Measurements from ENCODE around the gene SP140. TPM values are rescaled to one million over a fixed set of nuclear protein-coding genes. Genes with fewer than 3 reads are reported as not detected.

Gene SP140
- total RNA-seq, 1 experiment from 2014 or later = not detected

DNA sequence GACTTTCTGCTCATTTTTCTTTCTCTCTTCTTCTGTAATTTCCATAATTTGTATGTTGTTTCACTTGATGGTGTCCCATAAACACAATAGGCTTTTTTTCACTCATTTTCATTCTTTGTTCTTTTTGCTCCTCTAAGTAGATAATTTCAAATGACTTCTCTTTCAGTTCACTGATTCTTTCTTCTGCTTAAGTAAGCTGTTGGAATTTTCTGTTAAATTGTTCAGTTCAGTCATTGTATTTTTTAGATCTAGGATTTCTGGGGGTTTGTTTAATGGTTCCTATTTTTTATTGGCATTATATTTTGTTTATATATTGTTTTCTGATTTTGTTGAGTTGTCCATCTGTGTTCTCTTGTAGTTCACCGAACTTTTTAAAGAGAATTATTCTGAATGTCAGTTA is 120.9 kb downstream of the SP140 start:
- Mint-ChIP-seq H3K27ac (ENCODE audit: unreplicated experiment) (no peak overlapping the region), H3K9me3 (ENCODE audit: unreplicated experiment) (peaks cover 10% of the 10 kb centered on the region), H3K4me3 (ENCODE audit: unreplicated experiment) (no peak overlapping the region), H3K36me3 (ENCODE audit: insufficient read depth, unreplicated experiment) (no peaks in the 10 kb centered on the region), H3K27me3 (ENCODE audit: insufficient read depth, unreplicated experiment) (peaks cover 6% of the 10 kb centered on the region), H3K4me1 (ENCODE audit: low read depth, unreplicated experiment) (no peaks in the 10 kb centered on the region)
- H3K9me3 ChIP-seq = no peaks in the 10 kb centered on the region
- ChIA-PET POLR2A (no interaction called here), CTCF (no interaction called here)
- TF ChIP-seq, protein P1, sequence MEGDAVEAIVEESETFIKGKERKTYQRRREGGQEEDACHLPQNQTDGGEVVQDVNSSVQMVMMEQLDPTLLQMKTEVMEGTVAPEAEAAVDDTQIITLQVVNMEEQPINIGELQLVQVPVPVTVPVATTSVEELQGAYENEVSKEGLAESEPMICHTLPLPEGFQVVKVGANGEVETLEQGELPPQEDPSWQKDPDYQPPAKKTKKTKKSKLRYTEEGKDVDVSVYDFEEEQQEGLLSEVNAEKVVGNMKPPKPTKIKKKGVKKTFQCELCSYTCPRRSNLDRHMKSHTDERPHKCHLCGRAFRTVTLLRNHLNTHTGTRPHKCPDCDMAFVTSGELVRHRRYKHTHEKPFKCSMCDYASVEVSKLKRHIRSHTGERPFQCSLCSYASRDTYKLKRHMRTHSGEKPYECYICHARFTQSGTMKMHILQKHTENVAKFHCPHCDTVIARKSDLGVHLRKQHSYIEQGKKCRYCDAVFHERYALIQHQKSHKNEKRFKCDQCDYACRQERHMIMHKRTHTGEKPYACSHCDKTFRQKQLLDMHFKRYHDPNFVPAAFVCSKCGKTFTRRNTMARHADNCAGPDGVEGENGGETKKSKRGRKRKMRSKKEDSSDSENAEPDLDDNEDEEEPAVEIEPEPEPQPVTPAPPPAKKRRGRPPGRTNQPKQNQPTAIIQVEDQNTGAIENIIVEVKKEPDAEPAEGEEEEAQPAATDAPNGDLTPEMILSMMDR (IDR thresholded peaks at IDR 0.05; ENCODE audit: insufficient read depth in 1 of 2, low read depth in 1 of 2, low read length in 1 of 2, severe bottlenecking in 1 of 2, unreplicated experiment in 1 of 2) = no peak
- H3K4me3 ChIP-seq (ENCODE audit: low read depth, low read length) = no peak overlapping the region
- no peaks in the 10 kb centered on the region for H3K36me3 ChIP-seq (ENCODE audit: control insufficient read depth, insufficient read depth, low read length)
- intact Hi-C loops (cut with micrococcal nuclease; ENCODE audit: unreplicated experiment) = no loop called here
- DNase-seq = no peak
- no TSS peak for BruUV-seq (replicated peaks)
- H3K4me1 ChIP-seq = no peaks in the 10 kb centered on the region
- H3K27me3 ChIP-seq (replicated peaks; ENCODE audit: control insufficient read depth, insufficient read depth, low read length) = no peaks in the 10 kb centered on the region

DNA sequence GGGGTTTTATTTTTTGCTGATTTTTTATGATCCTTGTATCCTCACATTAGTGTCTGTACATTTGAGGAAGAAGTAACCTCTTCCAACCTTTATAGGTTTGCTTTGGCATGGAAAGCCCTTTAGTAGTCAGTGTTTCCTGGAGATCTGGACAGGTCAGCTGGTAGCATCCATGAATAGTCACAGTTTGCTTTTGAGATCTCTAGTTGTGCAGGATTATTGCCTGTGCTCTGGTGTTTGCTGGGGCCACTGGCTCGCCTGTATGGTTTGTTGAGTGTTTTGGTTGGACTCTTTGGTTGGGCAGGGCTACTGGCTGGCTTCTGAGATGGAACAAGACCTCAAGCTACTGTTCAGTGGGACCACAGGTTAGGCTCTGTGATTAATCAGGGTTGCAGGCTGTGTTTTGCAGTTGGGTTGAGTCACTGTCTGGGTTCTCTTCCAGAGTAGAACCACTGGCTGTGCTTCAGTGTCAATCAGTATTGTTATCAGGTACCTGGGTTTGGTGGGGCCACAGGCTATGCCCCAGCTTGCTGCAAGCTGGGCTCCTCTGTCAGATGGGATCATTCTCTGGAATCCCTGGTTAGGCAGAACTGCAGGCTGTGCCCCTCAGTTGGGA is 121.5 kb downstream of the SP140 start:
- Mint-ChIP-seq H3K9me3 (ENCODE audit: unreplicated experiment) (peaks cover 10% of the 10 kb centered on the region), H3K27ac (ENCODE audit: unreplicated experiment) (no peak overlapping the region), H3K4me1 (ENCODE audit: low read depth, unreplicated experiment) (no peaks in the 10 kb centered on the region), H3K4me3 (ENCODE audit: unreplicated experiment) (no peak overlapping the region), H3K36me3 (ENCODE audit: insufficient read depth, unreplicated experiment) (no peaks in the 10 kb centered on the region), H3K27me3 (ENCODE audit: insufficient read depth, unreplicated experiment) (peaks cover 6% of the 10 kb centered on the region)
- POLR2A ChIA-PET = no interaction called here
- Histone ChIP-seq H3K36me3 (ENCODE audit: control insufficient read depth, insufficient read depth, low read length) (no peaks in the 10 kb centered on the region), H3K27me3 (replicated peaks; ENCODE audit: control insufficient read depth, insufficient read depth, low read length) (no peaks in the 10 kb centered on the region), H3K9me3 (no peaks in the 10 kb centered on the region), H3K4me1 (no peaks in the 10 kb centered on the region), H3K4me3 (ENCODE audit: low read depth, low read length) (no peak overlapping the region)
- BruUV-seq (replicated peaks) = no TSS peak
- DNase-seq = no peak
- intact Hi-C loops (cut with micrococcal nuclease; ENCODE audit: unreplicated experiment) = no loop called here
- CTCF ChIA-PET = no interaction called here
- TF ChIP-seq, protein P1 (IDR thresholded peaks at IDR 0.05; ENCODE audit: insufficient read depth in 1 of 2, low read depth in 1 of 2, low read length in 1 of 2, severe bottlenecking in 1 of 2, unreplicated experiment in 1 of 2) = no peak

GRCh38 chr2:230347659-230348305 is 122.2 kb downstream of the SP140 start:
- Histone ChIP-seq H3K27me3 (replicated peaks; ENCODE audit: control insufficient read depth, insufficient read depth, low read length) (no peaks in the 10 kb centered on the region), H3K4me3 (ENCODE audit: low read depth, low read length) (no peak overlapping the region), H3K4me1 (no peaks in the 10 kb centered on the region), H3K36me3 (ENCODE audit: control insufficient read depth, insufficient read depth, low read length) (no peaks in the 10 kb centered on the region), H3K9me3 (no peaks in the 10 kb centered on the region)
- H3K36me3 Mint-ChIP-seq (ENCODE audit: insufficient read depth, unreplicated experiment) = no peaks in the 10 kb centered on the region
- no peak overlapping the region for H3K4me3 Mint-ChIP-seq (ENCODE audit: unreplicated experiment)
- peaks cover 8% of the 10 kb centered on the region for H3K9me3 Mint-ChIP-seq (ENCODE audit: unreplicated experiment)
- ChIA-PET POLR2A (no interaction called here), CTCF (no interaction called here)
- intact Hi-C loops (cut with micrococcal nuclease; ENCODE audit: unreplicated experiment) = no loop called here
- TF ChIP-seq, protein P1 (IDR thresholded peaks at IDR 0.05; ENCODE audit: insufficient read depth in 1 of 2, low read depth in 1 of 2, low read length in 1 of 2, severe bottlenecking in 1 of 2, unreplicated experiment in 1 of 2) = no peak
- peaks cover 6% of the 10 kb centered on the region for H3K27me3 Mint-ChIP-seq (ENCODE audit: insufficient read depth, unreplicated experiment)
- no TSS peak for BruUV-seq (replicated peaks)
- DNase-seq = no peak
- no peaks in the 10 kb centered on the region for H3K4me1 Mint-ChIP-seq (ENCODE audit: low read depth, unreplicated experiment)
- no peak overlapping the region for H3K27ac Mint-ChIP-seq (ENCODE audit: unreplicated experiment)
